Measurements from ENCODE around the gene ECE1. TPM values are rescaled to one million over a fixed set of nuclear protein-coding genes. Genes with fewer than 3 reads are reported as not detected.
A peak's percentile ranks its signal among the peaks of the same experiment; 100 is the strongest.

Gene ECE1
- total and polyA plus RNA-seq, 2 of the 4 experiments (the other 2 are of a cell fraction): 61.8 to 124 TPM

- H3K4me1 ChIP-seq (ENCODE audit: control insufficient read depth, insufficient read depth, low read length): peaks cover 55% of the 10 kb centered on the region
- DNase-seq (no peak), ATAC-seq (ENCODE audit: low read depth) (no peak)
- in situ Hi-C loops (cut with MboI; ENCODE audit: low sequenced_read_pairs): no loop called here
- 0 out of 2 replicates have a peak overlapping the region, but pooled peaks have one; percentile 14 for H3K4ac ChIP-seq (ENCODE audit: low read depth, low read length)
- no peak overlapping the region for H2AFZ ChIP-seq (replicated peaks; ENCODE audit: low read length, poor library complexity)
- peaks cover 47 to 94% of the 10 kb centered on the region in 2 experiments for H3K79me1 ChIP-seq (ENCODE audit: low read depth in 1 of 2, low read length in 2 of 2)
- TF ChIP-seq CEBPB (IDR thresholded peaks at IDR 0.05; ENCODE audit: low read depth, low read length) (no peak), MAFK (IDR thresholded peaks at IDR 0.05; ENCODE audit: low read depth, low read length) (no peak), CTCF (conservative IDR thresholded peaks at IDR 0.05; ENCODE audit: low read depth, low read length) (no peak), RCOR1 (IDR thresholded peaks at IDR 0.05; ENCODE audit: insufficient replicate concordance, low read length) (no peak), MAZ (IDR thresholded peaks at IDR 0.05; ENCODE audit: borderline replicate concordance, low read depth, low read length) (no peak), USF2 (IDR thresholded peaks at IDR 0.05; ENCODE audit: low read depth, low read length) (no peak), POLR2A (IDR thresholded peaks at IDR 0.05; ENCODE audit: low read depth, low read length) (no peak), RFX5 (IDR thresholded peaks at IDR 0.05; ENCODE audit: low read depth, low read length) (no peak), MXI1 (IDR thresholded peaks at IDR 0.05; ENCODE audit: borderline replicate concordance, low read depth, low read length) (no peak), BHLHE40 (IDR thresholded peaks at IDR 0.05; ENCODE audit: low read depth, low read length) (no peak), RAD21 (IDR thresholded peaks at IDR 0.05; ENCODE audit: low read length) (no peak), ELK1 (IDR thresholded peaks at IDR 0.05; ENCODE audit: borderline replicate concordance, low read depth, low read length) (no peak)
- 0 out of 3 replicates have a peak overlapping the region, but pooled peaks have one; percentile 57 for H2BK15ac ChIP-seq (ENCODE audit: low read depth, low read length)
- intact Hi-C loops (cut with micrococcal nuclease): no loop called here
- H3K14ac ChIP-seq (replicated peaks; ENCODE audit: low read depth, low read length): no peak overlapping the region; the same call in 1 of the 2 replicates
- BruUV-seq (replicated peaks): no TSS peak
- no peak overlapping the region for H2BK120ac ChIP-seq (ENCODE audit: low read depth, low read length)
- WGBS, 2 experiments (ENCODE audit: extremely low coverage in 2 of 2, insufficient read length in 1 of 2): no CpG with 5 or more reads among the region's 2 CpGs
- H3K56ac ChIP-seq (ENCODE audit: extremely low read depth, insufficient read depth, low read length): no peak overlapping the region
- H3K4me2 ChIP-seq (ENCODE audit: low read depth, low read length): no peak overlapping the region
- H3K9me3 ChIP-seq (ENCODE audit: control insufficient read depth, insufficient read depth, low read length): no peaks in the 10 kb centered on the region
- no peak overlapping the region for H3K23ac ChIP-seq (ENCODE audit: low read depth, low read length)
- H2BK5ac ChIP-seq (ENCODE audit: low read depth, low read length, poor library complexity, severe bottlenecking): no peak overlapping the region
- ChIA-PET CTCF (no interaction called here), POLR2A (ENCODE audit: unreplicated experiment) (no interaction called here)
- no peak overlapping the region for H2AK9ac ChIP-seq (replicated peaks; ENCODE audit: low read depth, low read length, poor library complexity)
- H3K36me3 ChIP-seq (ENCODE audit: control insufficient read depth, insufficient read depth, low read length): peaks cover 2% of the 10 kb centered on the region; the same call in 1 of the 2 replicates
- H3K27me3 ChIP-seq (ENCODE audit: control insufficient read depth, insufficient read depth, low read length): no peaks in the 10 kb centered on the region
- H4K91ac ChIP-seq (ENCODE audit: insufficient read depth, low read depth, low read length): peak overlapping the region; percentile 30; the same call in 1 of the 2 replicates
- no peak overlapping the region for H3K27ac ChIP-seq (ENCODE audit: insufficient read depth, low read length)
- peak overlapping the region in 1 of 2 experiments; percentile 50; a peak in 2 of 4 replicates for H4K8ac ChIP-seq (ENCODE audit: low read depth in 2 of 2, low read length in 2 of 2)
- H2BK20ac ChIP-seq (ENCODE audit: low read depth, low read length): 0 out of 2 replicates have a peak overlapping the region, but pooled peaks have one; percentile 10
- H2AK5ac ChIP-seq (ENCODE audit: low read depth, low read length): peak overlapping the region; percentile 69
- H3K9me1 ChIP-seq (ENCODE audit: insufficient read depth, low read length): peaks cover 40% of the 10 kb centered on the region
- H4K20me1 ChIP-seq (ENCODE audit: insufficient read depth, low read length): peaks cover 18% of the 10 kb centered on the region
- peak overlapping the region; percentile 22 for H4K5ac ChIP-seq (ENCODE audit: low read depth, low read length)
- dilution Hi-C loops (cut with HindIII; ENCODE audit: low sequenced_read_pairs, unreplicated experiment): no loop called here
- no peak overlapping the region for H3K4me3 ChIP-seq (ENCODE audit: insufficient read depth, low read depth, low read length)
- H3K18ac ChIP-seq (ENCODE audit: low read depth, low read length): peak overlapping the region; percentile 27; the same call in 1 of the 2 replicates
- no peak overlapping the region for H3K9ac ChIP-seq (ENCODE audit: low read depth, low read length)
These were observed 24.6 kb upstream of the ECE1 start for GRCh38 chr1:21314743-21315396.

Measured in IMR-90 (cell line).